ENCODE measurements around the gene TNPO1. TPM values are rescaled to one million over a fixed set of nuclear protein-coding genes. Genes with fewer than 3 reads are reported as not detected.

TNPO1 gene
- polyA plus RNA-seq, 4 donors = 23.7 to 69.3 (median 27.6) TPM

DNA sequence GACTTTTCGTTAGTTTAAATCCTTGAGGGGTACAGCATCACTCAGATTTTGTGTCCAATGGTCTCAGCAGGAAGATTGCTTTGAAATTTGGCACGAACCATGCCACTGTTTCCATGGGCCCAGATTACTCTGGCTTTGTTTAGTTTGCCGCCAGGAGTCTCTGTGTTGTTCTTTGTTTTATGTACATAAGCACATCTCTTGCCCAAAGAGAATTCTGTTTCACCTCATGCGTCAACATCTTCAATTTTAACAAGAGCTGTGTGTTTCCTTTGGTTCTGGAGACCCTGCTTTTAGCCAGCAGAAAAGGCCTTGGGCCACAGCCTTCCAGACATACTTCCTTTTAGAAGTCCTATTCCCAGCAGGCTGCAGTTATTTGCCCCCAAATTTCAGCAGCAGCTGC, 62.4 kb downstream of the TNPO1 start:
- Histone ChIP-seq H3K36me3 (ENCODE audit: control insufficient read depth in 3 of 3, insufficient read depth in 2 of 3, low read depth in 1 of 3, low read length in 3 of 3) (peaks cover 6 to 32% (median 21%) of the 10 kb centered on the region in 3 donors), H3K27ac (ENCODE audit: low read depth in 1 of 3, low read length in 2 of 3) (no peak overlapping the region), H3K4me3 (ENCODE audit: low read depth in 1 of 3, low read length in 3 of 3) (no peak overlapping the region), H3K27me3 (ENCODE audit: control insufficient read depth in 3 of 3, insufficient read depth in 3 of 3, low read length in 3 of 3) (no peaks in the 10 kb centered on the region), H3K9me3 (ENCODE audit: control insufficient read depth in 2 of 2, insufficient read depth in 1 of 2, low read depth in 1 of 2, low read length in 1 of 2) (no peaks in the 10 kb centered on the region), H3K4me1 (ENCODE audit: control insufficient read depth in 3 of 3, insufficient read depth in 2 of 3, low read depth in 1 of 3, low read length in 2 of 3) (no peaks in the 10 kb centered on the region)
- FAIRE-seq (no peak), DNase-seq (no peak)
- 93 to 98% (median 98%) methylated on average over 4 of the region's 4 CpGs for WGBS, 3 donors

GRCh38 chr5:72882989-72883388, 66.5 kb downstream of the TNPO1 start:
- Histone ChIP-seq H3K4me1 (ENCODE audit: control insufficient read depth in 3 of 3, insufficient read depth in 2 of 3, low read depth in 1 of 3, low read length in 2 of 3) (no peaks in the 10 kb centered on the region), H3K4me3 (ENCODE audit: low read depth in 1 of 3, low read length in 3 of 3) (no peak overlapping the region), H3K27me3 (ENCODE audit: control insufficient read depth in 3 of 3, insufficient read depth in 3 of 3, low read length in 3 of 3) (no peaks in the 10 kb centered on the region), H3K27ac (ENCODE audit: low read depth in 1 of 3, low read length in 2 of 3) (no peak overlapping the region), H3K36me3 (ENCODE audit: control insufficient read depth in 3 of 3, insufficient read depth in 2 of 3, low read depth in 1 of 3, low read length in 3 of 3) (peaks cover 10 to 40% (median 24%) of the 10 kb centered on the region in 3 donors), H3K9me3 (ENCODE audit: control insufficient read depth in 2 of 2, insufficient read depth in 1 of 2, low read depth in 1 of 2, low read length in 1 of 2) (no peaks in the 10 kb centered on the region)
- WGBS, 3 donors = 94 to 100% (median 98%) methylated on average over 7 of the region's 7 CpGs
- FAIRE-seq = no peak
- DNase-seq = no peak

DNA sequence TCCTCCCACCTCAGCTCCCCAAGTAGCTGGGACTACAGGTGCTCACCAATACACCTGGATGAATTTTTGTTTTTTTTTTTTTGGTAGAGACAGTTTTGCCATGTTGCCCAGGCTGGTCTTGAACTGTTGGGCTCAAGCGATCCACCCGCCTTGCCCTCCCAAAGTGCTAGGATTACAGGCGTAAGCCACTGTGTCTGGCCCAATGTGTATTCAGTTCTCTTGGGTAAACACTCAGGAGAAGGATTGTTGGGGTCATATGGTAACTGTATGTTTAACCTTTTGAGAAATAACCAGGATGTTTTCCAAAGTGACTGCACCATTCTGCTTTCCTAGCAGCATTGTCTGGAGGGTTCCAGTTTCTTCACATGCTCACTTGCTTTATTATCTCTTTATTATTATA, 67.4 kb downstream of the TNPO1 start:
- 89 to 97% (median 93%) methylated on average over 3 of the region's 3 CpGs for WGBS, 3 donors
- no peak for FAIRE-seq
- Histone ChIP-seq H3K4me3 (ENCODE audit: low read depth in 1 of 3, low read length in 3 of 3) (no peak overlapping the region), H3K9me3 (ENCODE audit: control insufficient read depth in 2 of 2, insufficient read depth in 1 of 2, low read depth in 1 of 2, low read length in 1 of 2) (no peaks in the 10 kb centered on the region), H3K27ac (ENCODE audit: low read depth in 1 of 3, low read length in 2 of 3) (no peak overlapping the region), H3K4me1 (ENCODE audit: control insufficient read depth in 3 of 3, insufficient read depth in 2 of 3, low read depth in 1 of 3, low read length in 2 of 3) (no peaks in the 10 kb centered on the region), H3K27me3 (ENCODE audit: control insufficient read depth in 3 of 3, insufficient read depth in 3 of 3, low read length in 3 of 3) (no peaks in the 10 kb centered on the region), H3K36me3 (ENCODE audit: control insufficient read depth in 3 of 3, insufficient read depth in 2 of 3, low read depth in 1 of 3, low read length in 3 of 3) (peaks cover 7 to 41% (median 25%) of the 10 kb centered on the region in 3 donors)
- no peak for DNase-seq

DNA sequence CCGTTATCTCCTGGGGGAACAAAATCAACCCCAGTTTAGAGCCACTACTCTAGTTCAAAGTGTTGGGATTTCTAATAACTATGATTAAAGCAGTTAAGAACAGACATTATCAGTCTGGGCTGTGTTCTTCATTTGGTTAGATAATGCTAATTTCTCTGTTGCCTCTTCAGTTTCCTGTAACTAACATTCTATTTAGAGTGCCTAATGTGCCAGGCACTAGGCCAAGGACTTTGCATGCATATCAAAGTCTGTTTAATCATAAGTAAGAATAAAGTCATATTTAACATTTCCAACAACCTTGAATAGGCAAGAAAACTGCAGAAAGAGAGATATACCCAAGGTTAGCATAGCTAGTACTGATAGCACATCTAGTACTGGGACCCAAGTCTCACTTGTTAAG, 68.4 kb downstream of the TNPO1 start:
- Histone ChIP-seq H3K9me3 (ENCODE audit: control insufficient read depth in 2 of 2, insufficient read depth in 1 of 2, low read depth in 1 of 2, low read length in 1 of 2) (no peaks in the 10 kb centered on the region), H3K27ac (ENCODE audit: low read depth in 1 of 3, low read length in 2 of 3) (no peak overlapping the region), H3K27me3 (ENCODE audit: control insufficient read depth in 3 of 3, insufficient read depth in 3 of 3, low read length in 3 of 3) (no peaks in the 10 kb centered on the region), H3K36me3 (ENCODE audit: control insufficient read depth in 3 of 3, insufficient read depth in 2 of 3, low read depth in 1 of 3, low read length in 3 of 3) (peaks cover 7 to 37% (median 23%) of the 10 kb centered on the region in 3 donors), H3K4me1 (ENCODE audit: control insufficient read depth in 3 of 3, insufficient read depth in 2 of 3, low read depth in 1 of 3, low read length in 2 of 3) (no peaks in the 10 kb centered on the region), H3K4me3 (ENCODE audit: low read depth in 1 of 3, low read length in 3 of 3) (no peak overlapping the region)
- 93 to 94% (median 94%) methylated on average over 1 of the region's 1 CpG for WGBS, 3 donors
- DNase-seq (no peak), FAIRE-seq (no peak)

DNA sequence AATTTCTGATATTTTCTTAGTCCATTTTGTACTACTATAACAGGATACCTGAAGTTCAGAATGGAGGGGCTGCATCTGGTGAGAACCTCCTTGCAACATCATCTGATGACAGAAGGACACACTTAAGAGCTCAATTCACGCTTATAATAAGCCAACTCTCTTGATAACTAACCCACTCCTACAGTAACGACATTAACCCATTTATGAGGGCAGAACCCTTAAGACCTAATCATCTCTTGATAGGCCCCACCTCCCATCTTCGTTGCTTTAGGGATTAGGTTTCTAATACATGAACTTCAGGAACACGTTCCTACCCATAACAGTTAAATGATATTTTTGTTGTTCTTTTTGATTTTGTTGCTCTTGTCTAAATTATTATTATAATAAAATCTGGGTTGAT, 69.4 kb downstream of the TNPO1 start:
- Histone ChIP-seq H3K9me3 (ENCODE audit: control insufficient read depth in 2 of 2, insufficient read depth in 1 of 2, low read depth in 1 of 2, low read length in 1 of 2) (no peaks in the 10 kb centered on the region), H3K4me1 (ENCODE audit: control insufficient read depth in 3 of 3, insufficient read depth in 2 of 3, low read depth in 1 of 3, low read length in 2 of 3) (no peaks in the 10 kb centered on the region), H3K4me3 (ENCODE audit: low read depth in 1 of 3, low read length in 3 of 3) (no peak overlapping the region), H3K36me3 (ENCODE audit: control insufficient read depth in 3 of 3, insufficient read depth in 2 of 3, low read depth in 1 of 3, low read length in 3 of 3) (peaks cover 7 to 33% (median 21%) of the 10 kb centered on the region in 3 donors), H3K27ac (ENCODE audit: low read depth in 1 of 3, low read length in 2 of 3) (no peak overlapping the region), H3K27me3 (ENCODE audit: control insufficient read depth in 3 of 3, insufficient read depth in 3 of 3, low read length in 3 of 3) (no peaks in the 10 kb centered on the region)
- FAIRE-seq = no peak
- no peak for DNase-seq
- 92 to 93% (median 93%) methylated on average over 4 of the region's 4 CpGs for WGBS, 3 donors

- FAIRE-seq (no peak), DNase-seq (no peak)
- no peaks in the 10 kb centered on the region for H3K27me3 ChIP-seq (ENCODE audit: control insufficient read depth in 3 of 3, insufficient read depth in 3 of 3, low read length in 3 of 3)
- WGBS, 3 donors = 68 to 81% (median 74%) methylated on average over 2 of the region's 2 CpGs
- peaks cover 7 to 28% (median 18%) of the 10 kb centered on the region in 3 donors for H3K36me3 ChIP-seq (ENCODE audit: control insufficient read depth in 3 of 3, insufficient read depth in 2 of 3, low read depth in 1 of 3, low read length in 3 of 3)
- no peaks in the 10 kb centered on the region for H3K4me1 ChIP-seq (ENCODE audit: control insufficient read depth in 3 of 3, insufficient read depth in 2 of 3, low read depth in 1 of 3, low read length in 2 of 3)
- no peak overlapping the region for H3K27ac ChIP-seq (ENCODE audit: low read depth in 1 of 3, low read length in 2 of 3)
- H3K4me3 ChIP-seq (ENCODE audit: low read depth in 1 of 3, low read length in 3 of 3) = no peak overlapping the region
- H3K9me3 ChIP-seq (ENCODE audit: control insufficient read depth in 2 of 2, insufficient read depth in 1 of 2, low read depth in 1 of 2, low read length in 1 of 2) = no peaks in the 10 kb centered on the region
These were observed 72.1 kb downstream of the TNPO1 start for GRCh38 chr5:72888595-72888994.

DNA sequence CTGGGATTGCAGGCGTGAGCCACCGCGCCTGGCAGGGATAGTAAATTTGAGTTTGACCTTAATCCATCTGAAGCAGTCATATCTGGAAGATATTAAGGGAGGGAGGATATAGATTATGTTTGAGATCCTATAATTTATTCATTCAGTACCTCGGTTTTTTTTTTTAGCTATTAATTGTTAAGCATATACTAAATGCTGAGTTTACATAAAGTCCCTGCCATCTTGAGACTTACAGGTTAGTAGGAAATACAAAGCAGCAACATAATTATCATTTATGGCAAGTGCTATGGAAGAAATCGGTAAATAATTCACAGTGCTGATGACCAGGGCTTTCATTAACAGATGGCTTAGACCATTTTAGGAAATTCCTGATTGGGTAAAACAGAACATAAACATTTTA, 72.9 kb downstream of the TNPO1 start:
- Histone ChIP-seq H3K4me1 (ENCODE audit: control insufficient read depth in 3 of 3, insufficient read depth in 2 of 3, low read depth in 1 of 3, low read length in 2 of 3) (no peaks in the 10 kb centered on the region), H3K9me3 (ENCODE audit: control insufficient read depth in 2 of 2, insufficient read depth in 1 of 2, low read depth in 1 of 2, low read length in 1 of 2) (no peaks in the 10 kb centered on the region), H3K27me3 (ENCODE audit: control insufficient read depth in 3 of 3, insufficient read depth in 3 of 3, low read length in 3 of 3) (no peaks in the 10 kb centered on the region), H3K36me3 (ENCODE audit: control insufficient read depth in 3 of 3, insufficient read depth in 2 of 3, low read depth in 1 of 3, low read length in 3 of 3) (peaks cover 10 to 30% (median 22%) of the 10 kb centered on the region in 3 donors), H3K4me3 (ENCODE audit: low read depth in 1 of 3, low read length in 3 of 3) (no peak overlapping the region), H3K27ac (ENCODE audit: low read depth in 1 of 3, low read length in 2 of 3) (no peak overlapping the region)
- DNase-seq (no peak), FAIRE-seq (no peak)
- 95 to 97% (median 96%) methylated on average over 5 of the region's 5 CpGs for WGBS, 3 donors

GRCh38 chr5:72892846-72893245, 76.4 kb downstream of the TNPO1 start:
- no peak for DNase-seq
- Histone ChIP-seq H3K27me3 (ENCODE audit: control insufficient read depth in 3 of 3, insufficient read depth in 3 of 3, low read length in 3 of 3) (no peaks in the 10 kb centered on the region), H3K4me3 (ENCODE audit: low read depth in 1 of 3, low read length in 3 of 3) (no peak overlapping the region), H3K4me1 (ENCODE audit: control insufficient read depth in 3 of 3, insufficient read depth in 2 of 3, low read depth in 1 of 3, low read length in 2 of 3) (no peaks in the 10 kb centered on the region), H3K27ac (ENCODE audit: low read depth in 1 of 3, low read length in 2 of 3) (no peak overlapping the region), H3K36me3 (ENCODE audit: control insufficient read depth in 3 of 3, insufficient read depth in 2 of 3, low read depth in 1 of 3, low read length in 3 of 3) (peaks cover 9 to 27% (median 19%) of the 10 kb centered on the region in 3 donors), H3K9me3 (ENCODE audit: control insufficient read depth in 2 of 2, insufficient read depth in 1 of 2, low read depth in 1 of 2, low read length in 1 of 2) (no peaks in the 10 kb centered on the region)
- WGBS, 3 donors = 85 to 93% (median 87%) methylated on average over 4 of the region's 4 CpGs
- FAIRE-seq = no peak

- H3K27me3 ChIP-seq (ENCODE audit: control insufficient read depth in 3 of 3, insufficient read depth in 3 of 3, low read length in 3 of 3) = no peaks in the 10 kb centered on the region
- no peaks in the 10 kb centered on the region for H3K9me3 ChIP-seq (ENCODE audit: control insufficient read depth in 2 of 2, insufficient read depth in 1 of 2, low read depth in 1 of 2, low read length in 1 of 2)
- no peak overlapping the region for H3K4me3 ChIP-seq (ENCODE audit: low read depth in 1 of 3, low read length in 3 of 3)
- no peaks in the 10 kb centered on the region for H3K4me1 ChIP-seq (ENCODE audit: control insufficient read depth in 3 of 3, insufficient read depth in 2 of 3, low read depth in 1 of 3, low read length in 2 of 3)
- 66 to 86% (median 72%) methylated on average over 2 of the region's 2 CpGs for WGBS, 3 donors
- no peak for DNase-seq
- H3K27ac ChIP-seq (ENCODE audit: low read depth in 1 of 3, low read length in 2 of 3) = no peak overlapping the region
- no peak for FAIRE-seq
- H3K36me3 ChIP-seq (ENCODE audit: control insufficient read depth in 3 of 3, insufficient read depth in 2 of 3, low read depth in 1 of 3, low read length in 3 of 3) = peaks cover 9 to 17% (median 17%) of the 10 kb centered on the region in 3 donors
These were observed 79.3 kb downstream of the TNPO1 start for GRCh38 chr5:72895758-72896157.

All from small intestine (tissue), 7 donors.